SK-N-DZ (cell line): Measurements from ENCODE around the gene SECISBP2.

Experiments used
- DNase-seq: peaks from one replicate; pipeline ENCODE4 v3.0.0-alpha.2; 2015; ENCODE audit warnings: low spot score

Gene SECISBP2

DNA sequence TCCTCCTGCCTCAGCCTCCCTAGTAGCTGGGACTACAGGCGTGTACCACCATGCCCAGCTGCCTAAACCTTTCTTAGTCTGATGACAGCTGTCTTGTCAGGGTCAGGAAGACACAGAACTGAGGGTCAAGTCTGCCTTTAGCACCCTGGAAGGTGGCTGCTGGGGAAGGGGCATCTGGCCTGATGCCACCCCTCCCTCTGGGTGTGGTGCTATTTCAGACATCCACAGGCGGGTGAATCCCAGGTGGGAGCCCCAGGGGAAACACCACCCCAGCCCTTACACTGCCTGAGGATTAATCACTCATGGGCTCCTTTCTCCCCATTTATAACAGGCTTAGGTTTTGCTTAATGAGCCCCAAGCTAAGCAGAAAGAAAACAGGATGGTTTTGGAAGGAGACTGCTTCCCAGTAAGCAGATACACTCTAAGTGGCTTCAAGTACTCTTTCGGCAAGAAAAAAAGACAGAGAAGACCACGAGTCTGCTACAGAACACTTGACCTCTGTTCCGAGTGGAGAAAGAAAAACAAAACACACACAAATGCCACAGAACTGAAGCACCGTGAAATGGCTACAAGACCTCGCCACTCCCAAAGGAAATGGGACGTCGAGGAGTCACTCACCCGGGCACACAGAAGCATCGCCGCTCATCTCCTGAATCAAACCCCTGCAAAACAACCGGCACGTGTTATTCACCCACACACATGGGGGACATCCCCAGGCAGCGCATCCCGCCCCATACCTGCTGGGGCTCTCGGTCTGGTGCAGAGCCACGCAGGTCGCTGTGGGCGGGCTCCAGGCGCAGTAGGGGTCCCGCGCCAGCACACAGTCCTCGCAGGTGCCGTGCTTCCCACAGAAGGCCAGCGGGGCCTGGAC lies 62.4 kb downstream of the SECISBP2 start:
- no peak for DNase-seq

DNA sequence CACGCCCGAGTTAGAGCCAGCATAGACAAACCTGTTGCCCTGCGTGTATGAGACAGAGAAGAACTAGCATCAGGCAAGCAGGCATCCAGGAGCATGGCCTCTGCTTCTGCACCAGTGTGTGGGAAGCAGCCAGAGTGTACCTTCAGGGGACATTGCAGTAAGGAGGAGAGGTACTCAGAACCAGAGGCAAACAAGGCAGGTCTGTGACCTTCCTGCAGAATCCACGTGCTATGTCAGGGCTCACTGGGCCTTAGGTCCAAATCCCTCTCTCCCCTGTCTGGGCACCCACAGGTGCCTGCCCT lies 63.0 kb downstream of the SECISBP2 start:
- DNase-seq, result no peak

DNA sequence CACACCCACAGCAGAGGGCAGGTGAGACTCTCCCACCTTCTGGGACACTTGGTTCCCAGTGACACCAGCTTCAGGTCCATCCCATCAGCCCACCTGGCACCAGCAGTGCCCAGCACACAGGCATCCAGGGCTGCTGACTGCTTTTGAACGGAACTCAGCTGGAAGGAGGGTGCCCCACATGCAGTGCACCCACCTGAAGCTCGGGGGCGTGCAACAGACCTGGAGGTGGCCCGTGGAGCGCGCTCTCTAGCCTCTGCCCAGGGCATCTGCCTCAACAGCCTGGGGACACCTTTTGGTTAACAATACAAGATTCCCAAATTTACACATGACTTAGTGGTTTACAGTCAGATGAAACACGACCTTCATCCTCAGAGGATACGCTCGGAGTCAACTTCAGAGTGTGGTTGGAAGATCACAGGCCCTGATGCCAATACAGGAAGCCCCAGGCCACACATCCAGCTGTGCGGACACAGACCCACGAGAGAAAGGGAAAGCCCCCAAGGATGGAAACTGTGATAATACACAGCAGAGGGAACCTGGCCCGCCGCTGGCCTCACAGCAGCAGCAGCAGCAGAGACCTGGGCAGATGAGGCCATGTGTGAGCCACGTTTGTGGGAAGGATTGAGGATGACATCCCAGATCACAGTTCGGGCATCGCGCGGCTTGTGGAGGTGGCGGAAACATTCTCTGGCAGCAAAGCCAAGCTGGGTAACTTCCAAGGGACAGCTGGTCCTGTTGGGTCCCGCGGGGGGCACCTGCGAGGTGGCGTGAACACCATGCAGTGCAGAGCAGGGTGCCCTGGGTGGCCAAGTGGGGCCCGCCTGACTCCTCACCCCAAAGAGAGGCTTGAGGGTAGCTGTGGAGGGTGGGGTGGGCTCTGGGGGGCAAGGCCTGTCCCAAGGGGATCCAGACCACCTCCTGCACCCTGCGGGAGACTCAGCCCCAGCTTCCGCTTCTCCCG lies 64.0 kb downstream of the SECISBP2 start:
- DNase-seq, result no peak

DNA sequence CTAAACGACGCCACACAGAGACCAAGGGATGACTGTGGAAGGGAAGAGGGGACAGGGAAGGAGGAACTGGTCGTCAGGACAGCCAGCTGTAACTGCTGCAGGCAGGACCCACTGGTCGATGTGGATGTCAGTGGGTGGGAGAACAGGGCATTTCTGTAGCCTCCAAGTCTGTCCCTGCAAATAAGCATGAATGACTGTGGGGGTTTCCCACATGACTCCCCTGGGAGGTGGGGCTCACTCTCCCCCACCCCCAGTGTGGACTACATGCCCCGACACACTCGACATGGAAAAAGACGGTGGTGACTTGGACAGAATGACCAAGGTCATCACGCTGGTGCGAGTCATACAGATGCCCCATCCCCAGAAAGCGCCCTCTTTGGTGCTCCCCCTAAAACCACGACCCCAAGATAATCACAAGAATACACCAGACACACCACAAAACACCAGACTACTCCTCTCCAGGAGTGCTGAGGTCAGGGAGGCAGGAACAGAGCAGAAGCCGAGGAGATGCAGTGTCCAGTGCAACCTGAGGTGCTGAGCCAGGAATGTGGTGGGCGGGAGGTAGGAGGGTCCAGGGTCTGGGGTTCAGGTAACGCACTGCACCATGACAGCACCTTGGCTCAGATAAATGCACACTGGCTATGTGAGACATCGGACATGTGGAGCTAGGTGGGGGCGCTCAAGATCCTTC lies 64.9 kb downstream of the SECISBP2 start:
- no peak for DNase-seq

DNA sequence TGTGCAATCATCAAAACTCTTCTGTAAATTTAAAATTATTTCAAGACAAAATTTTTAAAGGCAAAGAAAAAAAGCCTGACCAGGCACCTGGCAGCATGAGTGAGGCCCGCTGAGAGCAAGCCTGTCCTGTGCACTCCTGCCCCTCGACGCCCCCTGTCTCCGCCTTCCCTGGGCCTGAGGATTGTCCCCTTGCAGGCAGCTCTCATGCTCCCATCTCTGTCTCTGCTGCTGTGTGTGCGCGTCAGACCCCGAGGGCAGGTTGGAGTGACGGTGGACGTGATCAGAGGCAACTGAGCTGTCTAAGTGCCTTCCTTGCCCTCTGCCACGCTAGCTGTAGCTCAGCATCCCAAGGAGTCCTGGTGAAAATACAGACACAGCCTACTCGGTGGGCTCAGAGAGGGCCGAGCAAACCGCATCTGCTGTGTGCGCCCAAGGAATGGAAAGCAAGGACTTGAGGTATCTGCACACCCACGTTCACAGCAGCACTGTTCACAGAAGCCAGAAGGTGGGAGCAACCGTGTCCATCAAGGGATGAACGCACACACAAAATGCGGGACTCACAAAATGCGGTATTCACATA lies 65.5 kb downstream of the SECISBP2 start:
- DNase-seq, result no peak

DNA sequence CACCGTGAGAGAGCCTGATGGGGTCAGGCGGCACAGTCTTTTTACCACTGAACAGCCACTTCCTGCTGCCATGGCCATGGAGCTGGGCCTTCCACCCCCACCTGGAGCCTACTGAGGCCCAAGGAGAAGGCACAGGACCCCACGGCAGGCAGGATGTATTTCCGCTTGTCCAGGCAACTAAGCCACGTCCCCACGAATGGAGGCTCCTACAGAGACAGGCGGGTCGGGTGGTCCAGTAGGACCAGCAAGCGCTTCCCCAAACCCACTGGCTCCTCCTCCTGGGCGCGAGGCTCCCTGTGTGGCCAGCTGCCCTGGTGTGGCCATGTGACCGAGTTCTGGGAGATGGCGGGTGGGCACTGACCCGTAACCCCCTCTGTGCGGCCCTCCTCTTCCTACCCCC lies 66.5 kb downstream of the SECISBP2 start:
- no peak for DNase-seq

DNA sequence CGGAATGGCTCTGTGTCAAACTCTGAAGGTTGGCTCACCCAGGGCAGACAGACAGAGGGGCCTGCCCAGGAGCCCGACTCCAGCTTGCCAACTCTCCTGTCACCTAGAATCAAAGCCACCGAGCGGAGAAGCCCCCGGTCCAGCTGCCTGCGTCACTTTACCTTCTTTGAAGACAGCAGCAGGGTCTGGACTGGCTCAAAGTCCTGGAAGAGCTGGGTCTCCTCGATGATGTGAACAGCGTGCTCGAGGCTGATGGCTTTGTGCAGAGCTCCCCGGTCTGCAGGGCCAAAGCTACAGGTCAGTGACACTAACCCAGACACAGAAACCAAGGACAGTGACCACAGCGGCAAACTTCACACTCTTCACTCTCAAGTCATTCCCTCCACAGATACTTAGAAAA lies 67.9 kb downstream of the SECISBP2 start:
- no peak for DNase-seq

DNA sequence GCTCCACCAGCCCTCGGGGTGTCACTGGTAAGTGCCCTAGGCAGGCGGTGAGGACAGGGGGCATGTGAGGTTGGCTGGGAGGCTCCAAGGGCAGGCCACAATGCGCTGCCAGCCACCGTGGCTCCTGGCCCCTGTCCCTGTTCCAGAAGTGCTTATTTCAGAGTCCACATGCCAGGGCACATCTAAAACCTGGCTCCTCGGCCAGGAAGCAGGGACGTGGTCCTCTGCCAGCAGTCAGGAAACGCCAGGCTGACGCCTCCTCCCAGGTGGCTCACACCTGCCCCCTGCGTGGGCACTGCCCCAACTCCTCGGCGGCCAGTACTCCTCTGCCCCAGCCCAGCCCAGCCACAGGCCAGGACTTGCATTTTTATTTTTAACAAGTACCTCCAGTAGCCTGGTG lies 68.5 kb downstream of the SECISBP2 start:
- DNase-seq, result no peak

DNA sequence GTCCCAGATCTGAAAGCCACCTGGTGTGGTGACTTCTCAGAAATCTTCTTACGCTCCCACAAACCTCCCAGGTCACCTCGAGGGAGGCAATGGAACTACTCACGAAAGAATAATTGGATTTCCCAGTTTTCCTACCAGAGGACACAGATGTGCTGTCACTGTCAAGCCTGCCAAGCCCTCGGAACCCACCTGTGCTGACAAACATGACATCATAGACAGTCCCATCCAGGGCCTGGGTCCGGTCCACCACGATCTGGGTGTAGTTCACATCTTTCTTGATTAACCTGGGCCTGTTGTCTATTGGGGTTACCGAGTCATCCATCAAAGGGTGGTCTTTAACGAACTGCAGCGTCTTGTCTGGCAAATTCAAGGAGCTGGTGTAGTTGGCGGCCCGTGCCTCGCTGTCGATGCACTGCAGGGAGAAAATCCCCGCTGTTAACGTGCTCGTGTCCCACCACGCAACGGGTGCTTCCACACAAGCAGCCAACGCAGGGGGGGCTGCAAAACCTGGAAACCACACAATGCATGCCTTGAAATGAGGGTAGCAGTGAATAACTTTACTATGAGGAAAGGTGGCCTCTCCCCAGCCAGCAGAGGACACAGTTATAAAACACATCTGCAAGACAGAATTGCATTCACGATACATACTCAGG lies 69.0 kb downstream of the SECISBP2 start:
- no peak for DNase-seq

DNA sequence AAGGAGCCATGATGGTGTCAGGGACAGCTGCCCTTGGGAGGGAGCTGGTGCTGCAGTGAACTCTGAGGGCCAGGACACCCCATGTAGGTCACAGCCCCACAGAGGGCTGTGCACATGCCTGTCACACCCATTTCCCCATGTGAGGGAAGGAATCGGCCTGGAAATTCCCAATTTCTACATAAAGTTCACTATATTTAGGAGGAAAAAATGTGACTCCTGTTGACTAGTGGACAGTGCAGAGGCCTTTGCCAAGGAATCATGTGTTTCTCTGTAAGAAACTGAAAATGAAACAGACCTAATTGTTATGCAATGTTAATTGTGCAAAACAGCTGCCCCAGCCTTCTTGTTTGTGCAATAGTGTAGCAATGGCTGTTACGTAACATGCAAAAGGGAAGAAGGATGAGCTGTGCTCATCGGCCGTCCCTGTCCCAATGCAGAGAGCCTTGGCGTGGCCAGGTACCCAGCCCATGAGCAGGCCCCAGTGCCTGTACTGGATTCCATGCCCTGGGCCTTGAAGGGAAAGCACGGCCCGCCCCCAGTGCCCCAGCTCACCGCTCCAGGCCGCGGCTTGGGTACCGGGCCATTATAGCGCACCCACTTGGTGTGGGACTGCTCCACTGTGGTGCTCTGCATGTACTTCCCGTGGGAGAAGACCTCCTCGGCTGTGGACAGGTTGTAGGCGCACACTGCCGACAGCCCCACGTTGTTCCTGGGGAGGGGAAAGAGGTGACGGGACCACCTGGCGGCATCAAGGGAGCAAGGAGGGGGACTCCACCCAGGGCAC lies 70.0 kb downstream of the SECISBP2 start:
- DNase-seq, result no peak

DNA sequence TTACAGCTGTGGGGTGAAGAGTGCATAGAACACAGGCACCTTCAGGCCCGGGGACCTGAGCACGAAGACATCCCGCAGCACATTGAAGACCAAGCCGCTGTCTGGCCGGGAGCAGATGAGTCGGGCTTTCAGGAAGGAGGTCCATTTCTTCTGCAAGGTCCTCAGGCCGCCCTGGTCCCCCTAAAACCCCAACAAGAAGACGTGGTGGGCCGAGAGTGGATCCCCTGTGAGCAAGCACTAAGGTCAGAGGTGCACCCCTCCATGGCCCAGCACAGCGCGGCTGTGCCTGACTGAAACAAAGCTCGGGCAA lies 70.5 kb downstream of the SECISBP2 start:
- no peak for DNase-seq

DNA sequence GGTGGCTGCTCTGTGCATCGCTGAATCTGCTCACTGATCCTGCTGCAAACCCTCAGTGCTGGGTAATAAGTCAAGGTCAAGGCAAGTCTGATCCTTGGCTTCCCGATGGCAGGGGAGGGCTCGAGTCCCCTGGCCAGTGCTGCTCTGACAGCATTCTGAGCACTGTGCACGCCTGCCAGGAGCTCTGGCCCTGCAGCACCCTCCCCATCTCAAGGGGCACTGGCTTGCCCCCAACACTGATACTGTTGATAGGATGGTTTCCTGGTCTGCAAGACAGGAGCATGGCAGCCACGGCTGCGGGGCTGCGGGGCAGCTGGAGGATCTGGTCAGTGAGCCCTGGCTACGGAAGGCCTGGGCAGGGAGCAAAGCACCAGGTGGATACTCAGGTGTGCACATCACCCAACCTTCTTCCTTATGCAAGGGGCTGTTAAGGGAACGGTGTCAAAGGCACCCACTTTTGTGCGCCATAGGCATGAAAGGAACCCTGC lies 71.8 kb downstream of the SECISBP2 start:
- no peak for DNase-seq

DNA sequence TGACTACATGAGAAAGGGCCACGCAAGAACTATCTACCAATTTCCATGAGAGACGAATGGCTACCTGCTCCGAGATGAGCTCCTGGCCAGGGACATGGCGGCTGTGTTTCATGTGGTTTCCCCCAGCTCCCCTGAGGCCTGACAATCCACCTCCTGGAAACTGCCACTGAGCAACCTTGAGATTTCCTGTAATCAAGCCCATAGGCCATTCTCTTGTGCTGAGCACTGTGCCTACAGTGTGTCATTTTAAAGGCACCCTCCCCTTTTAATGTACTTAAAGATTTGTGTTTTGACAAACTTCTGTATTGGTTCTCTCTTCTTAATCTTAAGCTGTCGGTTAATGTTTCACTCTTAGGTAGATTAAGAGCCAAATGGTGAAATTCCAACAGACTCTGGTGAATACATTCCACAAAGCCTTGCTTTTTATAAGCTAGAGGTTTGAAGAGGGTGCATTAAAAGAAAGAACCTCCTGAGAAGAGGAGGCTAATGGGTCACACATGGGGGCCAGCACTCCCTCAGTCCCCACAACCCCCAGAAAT lies 72.3 kb downstream of the SECISBP2 start:
- DNase-seq, result no peak

DNA sequence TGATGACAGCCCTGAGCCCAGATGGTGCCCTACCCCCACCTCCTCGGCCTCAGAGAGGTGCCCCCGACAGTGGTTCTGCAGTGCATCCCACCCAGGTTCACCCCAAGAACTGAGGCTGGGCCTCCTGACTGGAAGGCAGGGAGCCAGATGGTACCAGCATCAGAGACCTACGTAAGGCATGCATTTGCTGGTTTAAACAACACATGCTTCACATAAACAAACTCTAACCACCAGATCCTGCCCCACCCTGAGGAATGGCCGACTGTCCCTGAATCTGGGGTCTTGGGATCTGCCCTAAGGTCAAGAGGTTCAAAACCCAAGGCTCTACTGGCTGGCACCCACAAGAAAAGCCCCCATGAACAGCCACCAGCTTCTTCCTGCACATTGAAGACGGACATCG lies 73.3 kb downstream of the SECISBP2 start:
- no peak for DNase-seq

DNA sequence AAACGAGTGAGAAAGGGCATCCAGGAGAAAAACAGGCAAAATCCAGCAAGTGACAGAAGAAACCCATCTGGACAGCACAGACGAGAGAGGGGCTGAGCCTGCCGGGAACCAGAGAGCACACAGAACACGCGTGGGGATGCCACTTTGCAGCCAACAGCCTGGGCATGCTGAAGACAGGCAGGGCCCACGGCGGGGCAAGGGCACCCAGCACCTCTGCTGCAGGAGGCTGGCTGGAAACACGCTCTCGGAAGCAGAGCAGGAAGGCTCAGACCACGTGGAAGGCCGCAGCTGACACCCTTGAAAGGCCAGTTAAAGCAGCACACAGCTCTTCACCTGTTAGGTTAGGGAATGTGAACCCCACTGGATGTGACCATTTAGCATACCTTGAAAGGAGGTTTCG lies 76.1 kb downstream of the SECISBP2 start:
- no peak for DNase-seq

DNA sequence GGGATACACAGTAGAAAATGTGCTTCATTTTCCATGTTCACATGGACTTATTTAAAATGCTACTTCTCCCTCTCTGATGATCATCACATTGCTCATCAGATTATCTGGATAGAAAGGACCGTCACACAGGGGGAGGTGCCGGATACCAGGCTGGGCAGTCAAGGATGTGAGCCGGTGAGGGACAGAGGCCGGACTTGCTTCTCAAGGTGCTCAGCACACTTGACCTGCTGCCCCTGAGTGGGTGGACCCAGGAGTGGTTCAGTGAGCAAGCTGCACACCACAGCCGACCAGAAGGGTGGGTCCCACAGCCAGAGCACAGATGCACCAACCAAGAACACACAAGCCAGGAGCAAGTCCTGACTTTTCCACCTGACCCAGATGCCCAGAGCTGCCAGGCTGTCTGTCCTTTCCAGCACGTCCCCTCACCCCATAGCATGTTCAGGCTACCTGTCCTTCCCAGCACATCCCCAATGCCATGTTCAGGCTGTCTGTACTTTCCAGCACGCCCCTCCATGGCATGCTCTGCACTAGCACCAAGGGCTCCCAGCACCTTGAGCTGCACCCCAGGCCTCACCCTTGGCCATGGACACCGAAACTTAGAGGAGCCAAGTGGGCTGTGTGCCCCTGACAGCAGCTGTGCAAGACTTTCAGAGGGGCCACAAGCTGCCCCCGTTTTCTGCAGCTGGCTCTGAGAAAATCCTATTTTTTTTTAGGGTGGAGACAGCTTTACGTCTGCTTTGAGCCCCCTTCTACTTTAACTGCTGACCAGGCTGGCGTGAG lies 77.8 kb downstream of the SECISBP2 start:
- DNase-seq, result no peak

DNA sequence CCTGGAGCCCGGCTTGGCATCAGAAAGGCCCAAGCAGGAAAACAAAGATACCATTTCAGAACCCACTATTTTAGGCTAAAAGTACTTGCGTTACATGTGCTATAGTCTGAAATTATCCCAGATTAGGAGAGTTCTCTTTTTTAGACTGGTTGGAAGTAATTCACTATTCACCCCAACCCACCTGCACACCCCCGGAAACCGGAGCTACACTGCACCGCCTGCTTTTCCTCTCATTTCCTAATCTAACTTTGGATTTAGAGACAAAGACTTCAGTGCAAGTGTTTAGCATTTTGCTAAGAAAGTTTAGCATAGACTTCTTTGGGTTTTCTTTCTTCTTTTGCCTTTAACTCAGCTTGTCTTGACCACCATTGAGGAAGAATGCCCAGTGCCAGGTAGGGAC lies 79.2 kb downstream of the SECISBP2 start:
- no peak for DNase-seq

DNA sequence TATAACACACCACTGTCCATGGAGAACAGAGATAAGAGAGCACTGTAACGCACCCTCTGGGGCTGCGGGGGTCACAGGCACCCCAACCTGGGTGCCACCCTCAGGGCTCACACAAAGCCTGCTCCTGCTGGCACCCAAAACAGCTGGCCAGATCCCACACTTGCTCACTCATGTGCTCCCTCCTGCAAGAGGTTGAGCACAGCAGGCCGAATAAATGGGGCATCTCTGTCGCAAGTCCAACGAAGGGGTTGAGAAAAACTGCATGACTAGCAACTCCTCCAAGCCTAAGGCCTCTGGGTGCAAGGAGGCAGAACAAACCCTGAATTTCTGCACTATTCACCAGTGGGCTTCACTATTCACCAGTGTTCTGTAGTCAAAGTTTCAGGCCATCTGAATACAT lies 80.3 kb downstream of the SECISBP2 start:
- no peak for DNase-seq

DNA sequence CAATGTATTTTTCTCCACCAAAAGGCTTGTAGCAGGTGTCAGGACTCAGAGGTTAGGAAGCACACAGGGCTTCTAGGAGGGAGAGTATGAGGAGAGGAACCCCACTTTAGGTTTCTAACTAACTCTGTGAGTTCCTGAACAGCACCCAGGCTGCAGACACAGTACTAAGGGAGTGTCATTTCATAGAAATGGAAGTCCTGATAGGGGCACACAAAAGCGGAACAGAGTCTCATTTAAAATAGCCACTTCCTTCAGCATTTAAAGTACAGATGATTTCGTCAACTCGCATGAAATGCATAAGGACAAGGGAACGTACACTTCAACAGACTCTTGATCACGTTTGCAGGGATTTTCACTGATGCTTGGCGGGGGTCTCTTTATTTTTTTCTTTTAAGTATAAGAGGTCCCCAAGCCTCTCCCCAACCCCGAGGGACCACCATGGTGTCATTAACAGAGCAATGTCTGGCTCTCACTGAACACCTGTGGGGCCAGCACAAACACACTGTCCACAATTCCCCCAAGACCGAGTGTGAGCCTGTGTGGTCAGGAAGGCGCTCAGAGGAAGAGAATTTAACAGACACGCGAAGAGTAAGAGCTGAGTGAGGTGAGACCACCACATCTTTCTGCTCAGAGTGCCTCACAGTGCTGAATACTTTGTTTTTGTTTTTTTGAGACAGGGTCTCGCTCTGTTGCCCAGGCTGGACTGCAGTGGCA lies 82.3 kb downstream of the SECISBP2 start:
- no peak for DNase-seq
